ENCODE results near the gene LIPM. TPM values are rescaled to one million over a fixed set of nuclear protein-coding genes. Genes with fewer than 3 reads are reported as not detected.
A peak's percentile ranks its signal among the peaks of the same experiment; 100 is the strongest.
"Not testable (repeated sequence)": the region's sequence is repeated elsewhere in the genome, so short reads cannot be mapped to it uniquely, and the experiment has no call there.

LIPM gene
- total RNA-seq, 1 experiment from 2014 or later = not detected

DNA sequence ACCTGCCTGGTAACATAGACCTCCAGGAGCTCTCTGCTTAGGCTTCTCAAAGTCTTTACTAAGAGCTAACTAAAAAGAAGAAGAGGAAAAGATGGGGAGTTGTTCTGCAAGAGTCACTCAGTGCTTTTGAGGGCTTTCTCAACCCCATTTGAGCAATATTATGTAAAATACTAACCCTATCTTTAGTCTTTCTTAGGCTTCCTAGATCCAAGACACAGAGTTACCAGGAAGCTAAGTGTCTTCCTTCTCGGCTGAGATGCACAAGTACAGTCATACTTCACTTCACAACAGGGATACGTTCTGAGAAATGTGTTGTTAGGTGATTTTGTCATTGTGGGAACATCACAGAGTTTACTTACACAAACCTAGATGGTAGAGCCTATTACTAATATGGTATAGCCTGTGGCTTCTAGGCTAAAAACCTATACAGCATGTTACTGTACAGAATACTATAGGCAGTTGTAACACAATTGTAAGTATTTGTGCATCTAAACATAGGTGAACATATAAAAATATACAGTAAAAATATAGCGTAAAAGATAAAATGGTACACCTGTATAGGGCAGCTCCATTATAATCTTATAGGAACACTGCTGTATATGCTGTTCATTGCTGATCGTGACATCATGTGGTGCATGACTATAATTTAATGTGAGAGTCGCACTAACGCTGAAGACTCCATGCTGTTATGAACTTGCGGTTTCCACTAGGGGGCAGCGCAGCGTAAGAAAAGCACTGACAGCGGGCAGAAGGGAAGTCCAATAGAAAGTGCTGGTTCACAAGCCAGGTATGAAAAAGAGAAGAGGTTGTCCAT, 32.8 kb downstream of the LIPM start:
- H3K27me3 Mint-ChIP-seq (ENCODE audit: insufficient read depth, unreplicated experiment) = no peaks in the 10 kb centered on the region
- no peak overlapping the region for H3K27ac Mint-ChIP-seq (ENCODE audit: low read depth, unreplicated experiment)
- H3K4me1 Mint-ChIP-seq (ENCODE audit: insufficient read depth, unreplicated experiment) = no peaks in the 10 kb centered on the region
- BruUV-seq (replicated peaks) = no TSS peak
- peak; percentile 89 for DNase-seq (ENCODE audit: unreplicated experiment)
- TF ChIP-seq, protein P1, sequence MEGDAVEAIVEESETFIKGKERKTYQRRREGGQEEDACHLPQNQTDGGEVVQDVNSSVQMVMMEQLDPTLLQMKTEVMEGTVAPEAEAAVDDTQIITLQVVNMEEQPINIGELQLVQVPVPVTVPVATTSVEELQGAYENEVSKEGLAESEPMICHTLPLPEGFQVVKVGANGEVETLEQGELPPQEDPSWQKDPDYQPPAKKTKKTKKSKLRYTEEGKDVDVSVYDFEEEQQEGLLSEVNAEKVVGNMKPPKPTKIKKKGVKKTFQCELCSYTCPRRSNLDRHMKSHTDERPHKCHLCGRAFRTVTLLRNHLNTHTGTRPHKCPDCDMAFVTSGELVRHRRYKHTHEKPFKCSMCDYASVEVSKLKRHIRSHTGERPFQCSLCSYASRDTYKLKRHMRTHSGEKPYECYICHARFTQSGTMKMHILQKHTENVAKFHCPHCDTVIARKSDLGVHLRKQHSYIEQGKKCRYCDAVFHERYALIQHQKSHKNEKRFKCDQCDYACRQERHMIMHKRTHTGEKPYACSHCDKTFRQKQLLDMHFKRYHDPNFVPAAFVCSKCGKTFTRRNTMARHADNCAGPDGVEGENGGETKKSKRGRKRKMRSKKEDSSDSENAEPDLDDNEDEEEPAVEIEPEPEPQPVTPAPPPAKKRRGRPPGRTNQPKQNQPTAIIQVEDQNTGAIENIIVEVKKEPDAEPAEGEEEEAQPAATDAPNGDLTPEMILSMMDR (IDR thresholded peaks at IDR 0.05; ENCODE audit: unreplicated experiment) = peak; percentile 78
- POLR2A ChIA-PET = interaction anchor here (0.7 to 4.5 kb wide), 9 partner anchors 9 to 625 kb away, joined by 3 to 43 read pairs (median 4); partner anchors contain the start of genes FAS and STAMBPL1
- H3K9me3 Mint-ChIP-seq (ENCODE audit: unreplicated experiment) = no peaks in the 10 kb centered on the region
- no peak overlapping the region for H3K4me3 Mint-ChIP-seq (ENCODE audit: unreplicated experiment)
- intact Hi-C loops (cut with micrococcal nuclease) = loop anchor here (1.0 to 2.0 kb wide), 5 partner anchors 30 to 381 kb away; partner anchors contain the start of gene STAMBPL1
- CTCF ChIA-PET = interaction anchor here (0.6 to 19.9 kb wide), 62 partner anchors 9 to 387 kb away, joined by 3 to 588 read pairs (median 6); partner anchors contain the start of genes ANKRD22, FAS, LIPN and STAMBPL1
- H3K36me3 Mint-ChIP-seq (ENCODE audit: insufficient read depth, unreplicated experiment) = no peaks in the 10 kb centered on the region

GRCh38 chr10:88835910-88836221, 33.3 kb downstream of the LIPM start:
- Mint-ChIP-seq H3K27me3 (ENCODE audit: insufficient read depth, unreplicated experiment) (no peaks in the 10 kb centered on the region), H3K4me1 (ENCODE audit: insufficient read depth, unreplicated experiment) (peaks cover under 1% of the 10 kb centered on the region), H3K4me3 (ENCODE audit: unreplicated experiment) (no peak overlapping the region), H3K9me3 (ENCODE audit: unreplicated experiment) (no peaks in the 10 kb centered on the region), H3K36me3 (ENCODE audit: insufficient read depth, unreplicated experiment) (no peaks in the 10 kb centered on the region), H3K27ac (ENCODE audit: low read depth, unreplicated experiment) (no peak overlapping the region)
- POLR2A ChIA-PET = interaction anchor here (0.8 to 4.5 kb wide), 9 partner anchors 8 to 154 kb away, joined by 3 to 43 read pairs (median 4); partner anchors contain the start of genes FAS and STAMBPL1
- TF ChIP-seq, protein P1 (IDR thresholded peaks at IDR 0.05; ENCODE audit: unreplicated experiment) = no peak
- no peak for DNase-seq (ENCODE audit: unreplicated experiment)
- CTCF ChIA-PET = interaction anchor here (0.7 to 19.9 kb wide), 56 partner anchors 9 to 386 kb away, joined by 3 to 588 read pairs (median 6); partner anchors contain the start of genes ANKRD22, FAS and STAMBPL1
- BruUV-seq (replicated peaks) = no TSS peak
- intact Hi-C loops (cut with micrococcal nuclease) = loop anchor here (1.0 to 2.0 kb wide), 5 partner anchors 29 to 381 kb away; partner anchors contain the start of gene STAMBPL1

DNA sequence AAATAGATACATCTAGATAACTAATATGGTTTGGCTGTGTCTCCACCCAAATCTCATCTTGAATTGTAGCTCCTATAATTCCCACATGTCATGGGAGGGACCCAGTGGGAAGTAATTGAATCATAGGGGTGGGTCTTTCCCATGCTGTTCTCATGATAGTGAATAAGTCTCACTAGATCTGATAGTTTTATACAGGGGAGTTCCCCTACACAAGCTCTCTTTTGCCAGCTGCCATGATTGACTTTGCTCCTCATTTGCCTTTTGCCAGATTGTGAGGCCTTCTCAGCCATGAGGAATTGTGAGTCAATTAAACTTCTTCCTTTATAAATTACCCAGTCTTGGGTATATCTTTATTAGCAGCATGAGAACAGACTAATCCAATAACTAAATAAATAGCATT, 35.1 kb downstream of the LIPM start:
- H3K4me3 Mint-ChIP-seq (ENCODE audit: unreplicated experiment); intact Hi-C loops (cut with micrococcal nuclease); H3K9me3 Mint-ChIP-seq (ENCODE audit: unreplicated experiment); H3K4me1 Mint-ChIP-seq (ENCODE audit: insufficient read depth, unreplicated experiment); H3K27me3 Mint-ChIP-seq (ENCODE audit: insufficient read depth, unreplicated experiment); BruUV-seq (replicated peaks); H3K36me3 Mint-ChIP-seq (ENCODE audit: insufficient read depth, unreplicated experiment); H3K27ac Mint-ChIP-seq (ENCODE audit: low read depth, unreplicated experiment); DNase-seq (ENCODE audit: unreplicated experiment): not testable (repeated sequence)
- POLR2A ChIA-PET = interaction anchor here (0.9 to 4.5 kb wide), 7 partner anchors 8 to 153 kb away, joined by 3 to 43 read pairs (median 4); partner anchors contain the start of genes ANKRD22, FAS and STAMBPL1
- CTCF ChIA-PET = interaction anchor here (0.5 to 19.9 kb wide), 11 partner anchors 14 to 531 kb away, joined by 3 to 588 read pairs (median 3); partner anchors contain the start of gene ANKRD22

GRCh38 chr10:88838766-88839350, 36.3 kb downstream of the LIPM start:
- Mint-ChIP-seq H3K4me3 (ENCODE audit: unreplicated experiment) (no peak overlapping the region), H3K4me1 (ENCODE audit: insufficient read depth, unreplicated experiment) (peaks cover 4% of the 10 kb centered on the region), H3K27me3 (ENCODE audit: insufficient read depth, unreplicated experiment) (no peaks in the 10 kb centered on the region), H3K27ac (ENCODE audit: low read depth, unreplicated experiment) (no peak overlapping the region), H3K36me3 (ENCODE audit: insufficient read depth, unreplicated experiment) (peaks cover 6% of the 10 kb centered on the region), H3K9me3 (ENCODE audit: unreplicated experiment) (no peaks in the 10 kb centered on the region)
- TF ChIP-seq, protein P1 (IDR thresholded peaks at IDR 0.05; ENCODE audit: unreplicated experiment) = no peak
- ChIA-PET POLR2A (interaction anchor here (0.6 to 1.1 kb wide), 2 partner anchors 18 to 94 kb away, joined by 3 read pairs; no protein-coding TSS in a partner anchor), CTCF (interaction anchor here (0.7 to 19.9 kb wide), 4 partner anchors 18 to 91 kb away, joined by 3 to 588 read pairs (median 8); no protein-coding TSS in a partner anchor)
- DNase-seq (ENCODE audit: unreplicated experiment) = no peak
- no TSS peak for BruUV-seq (replicated peaks)
- intact Hi-C loops (cut with micrococcal nuclease) = no loop called here
